DMS153 (cell line): ENCODE measurements around the gene RSRP1.
"Not testable (repeated sequence)": the region's sequence is repeated elsewhere in the genome, so short reads cannot be mapped to it uniquely, and the experiment has no call there.

ENCODE experiments used
- DNase-seq: peaks from one replicate; lab custom pipeline; 2025; lab: John Stamatoyannopoulos, UW

RSRP1 gene

DNA sequence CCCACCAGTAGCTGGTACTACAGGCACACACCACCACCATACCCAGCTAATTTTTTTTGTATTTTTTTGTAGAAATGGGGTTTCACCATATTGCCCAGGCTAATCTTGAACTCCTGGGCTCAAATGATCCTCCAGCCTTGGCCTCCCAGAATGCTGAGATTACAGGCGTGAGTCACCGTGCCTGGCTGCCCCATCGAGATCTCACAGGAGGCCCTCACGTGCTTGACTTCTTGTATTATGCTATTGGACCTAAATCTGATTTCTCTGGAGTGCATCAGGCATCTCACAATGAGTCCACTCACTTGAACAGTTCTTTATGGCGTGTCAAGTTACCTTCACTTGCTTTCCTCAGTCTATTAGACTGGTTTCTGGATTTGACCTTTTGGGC lies 9.3 kb upstream of the RSRP1 start:
- no peak for DNase-seq

GRCh38 chr1:25255706-25256577 lies 8.7 kb upstream of the RSRP1 start:
- no peak for DNase-seq

DNA sequence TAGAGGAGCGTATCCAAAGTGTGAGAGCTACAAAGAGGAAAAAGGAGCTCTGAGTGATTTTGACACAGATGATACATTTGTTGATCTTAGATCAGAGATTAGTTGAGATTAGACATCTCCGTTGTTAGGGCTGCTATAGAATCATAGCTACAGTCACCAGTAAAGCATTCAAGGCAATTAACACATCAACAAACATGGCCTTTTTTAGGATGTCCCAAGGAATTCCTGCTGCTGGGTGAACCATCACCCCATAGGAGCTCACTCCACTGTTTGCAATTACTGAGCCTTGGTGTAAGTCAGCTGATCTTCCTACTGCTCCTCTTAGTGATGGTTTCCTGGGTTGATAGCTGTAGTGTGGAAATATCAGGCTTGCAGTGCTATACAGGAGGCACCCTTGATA lies 6.7 kb upstream of the RSRP1 start:
- DNase-seq = no peak

- no peak for DNase-seq
Observed at GRCh38 chr1:25247829-25248754, 838 bp upstream of the RSRP1 start.

DNA sequence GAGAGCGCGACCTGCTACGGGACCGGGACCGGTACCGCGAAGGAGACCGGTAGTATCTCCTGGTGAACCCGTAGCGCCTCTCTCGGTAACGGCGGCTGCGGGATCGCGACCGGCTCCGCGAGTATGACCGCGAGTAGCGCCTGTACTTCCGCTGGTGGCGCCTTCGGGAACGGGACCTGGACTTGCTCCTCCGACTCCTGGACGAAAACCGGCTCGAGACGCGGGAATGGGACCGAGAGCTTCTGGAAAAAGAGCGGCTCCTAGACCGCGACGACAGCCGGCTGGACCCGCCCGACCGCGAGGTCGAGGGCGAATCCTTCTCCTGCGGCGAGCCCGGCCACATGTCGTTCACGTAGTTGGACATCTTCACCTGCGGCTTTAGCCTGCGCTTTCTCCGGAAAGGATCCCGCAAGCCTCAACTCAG lies 642 bp downstream of the RSRP1 start:
- DNase-seq = no peak

- DNase-seq = no peak
Observed at GRCh38 chr1:25245809-25246599, 1.2 kb downstream of the RSRP1 start.

DNA sequence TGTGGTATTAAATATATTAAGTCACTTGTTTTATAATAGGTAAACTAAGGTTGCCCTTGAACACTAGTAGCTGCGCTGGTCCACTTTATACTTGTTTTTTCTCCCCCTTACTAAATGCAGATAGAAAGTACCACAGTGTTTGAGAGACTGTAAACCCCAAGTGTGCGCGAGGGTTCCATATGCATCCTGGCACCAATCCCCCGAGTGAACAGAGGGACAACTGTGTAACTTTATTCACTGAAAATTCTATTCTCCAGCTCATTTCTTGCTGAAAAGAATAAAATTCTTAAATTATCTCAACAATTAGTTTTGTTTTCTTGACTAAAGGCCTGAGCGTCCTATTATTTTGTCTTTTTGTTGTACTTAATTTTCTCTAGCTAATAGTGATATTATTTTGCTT lies 1.9 kb downstream of the RSRP1 start:
- no peak for DNase-seq

DNA sequence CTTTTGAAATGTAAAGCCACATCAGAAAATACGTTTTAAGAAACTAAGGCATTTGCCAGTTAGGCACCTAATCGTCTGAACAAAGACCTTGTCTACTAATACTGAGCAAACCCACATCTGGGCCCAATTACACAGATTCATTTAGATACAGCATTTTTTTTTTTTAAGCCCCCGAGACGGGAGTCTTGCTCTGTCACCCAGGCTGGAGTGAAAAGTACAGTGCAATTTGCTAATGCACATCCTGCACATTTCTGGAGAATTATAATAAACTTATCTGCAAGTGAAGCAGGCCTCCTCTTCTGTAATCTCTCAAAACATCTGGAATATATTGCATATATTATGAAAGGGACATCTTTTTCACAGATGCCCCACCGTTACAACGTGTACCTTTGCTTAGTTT lies 3.3 kb downstream of the RSRP1 start:
- DNase-seq = no peak

DNA sequence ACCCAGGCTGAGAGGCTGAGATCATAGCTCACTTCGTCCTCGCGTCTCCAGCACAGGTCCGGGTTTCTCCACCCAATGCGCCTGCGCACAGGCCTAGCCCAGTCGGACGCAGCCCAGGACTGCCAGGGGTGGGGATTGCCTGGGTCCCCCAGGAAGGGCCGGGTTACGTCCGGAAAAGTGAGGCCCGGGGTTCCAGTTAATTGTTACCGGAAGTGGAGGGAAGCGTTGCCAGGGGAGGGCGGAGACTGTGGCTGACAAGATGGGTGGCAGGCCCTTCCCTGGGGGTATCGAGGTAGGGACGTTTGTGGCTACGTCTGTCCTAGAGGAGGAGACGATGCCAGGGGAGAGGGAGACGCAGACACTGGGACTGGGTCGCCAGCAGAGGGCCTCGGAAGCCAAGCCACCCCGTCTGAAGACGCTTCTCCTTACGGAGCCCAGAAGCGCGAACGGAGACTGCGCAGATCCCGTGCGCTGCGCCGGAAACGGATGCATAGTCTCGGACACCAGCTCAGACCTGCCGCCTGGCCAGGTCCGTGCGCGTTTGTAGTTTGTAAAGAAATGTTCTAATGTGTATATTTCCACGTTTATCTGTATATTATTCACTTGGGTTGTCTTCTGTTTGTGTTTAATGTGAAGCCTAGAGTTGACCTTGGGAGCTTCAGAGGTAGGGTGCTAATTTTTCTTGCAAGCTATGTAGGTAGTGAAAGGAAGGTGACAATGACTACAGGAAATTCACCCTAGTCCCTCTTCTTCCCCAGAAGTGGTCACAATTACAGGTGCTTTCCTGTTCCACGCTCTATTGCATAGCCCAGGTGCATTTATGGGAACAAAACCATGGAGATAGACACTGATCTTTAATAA lies 7.3 kb downstream of the RSRP1 start:
- DNase-seq = peak; percentile 97

DNA sequence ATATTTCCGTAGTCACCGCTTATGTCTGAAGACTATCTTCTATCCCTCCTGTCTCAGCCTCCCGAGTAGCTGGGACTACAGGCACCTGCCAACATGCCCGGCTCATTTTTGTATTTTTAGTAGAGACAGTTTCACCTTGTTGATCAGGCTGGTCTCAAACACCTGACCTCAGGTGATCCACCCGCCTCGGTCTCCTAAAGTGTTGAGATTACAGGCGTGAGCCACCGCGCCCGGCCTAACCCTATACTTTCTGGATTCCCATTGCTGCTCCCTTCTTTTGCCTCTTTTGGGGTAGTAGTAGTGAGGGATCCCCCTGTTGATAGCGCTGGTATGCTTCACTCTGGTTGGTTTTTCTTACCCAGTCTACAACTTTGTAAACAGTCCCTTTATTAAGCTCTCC lies 9.2 kb downstream of the RSRP1 start:
- DNase-seq = no peak

- DNase-seq = not testable (repeated sequence)
Observed at GRCh38 chr1:25236261-25236660, 11.0 kb downstream of the RSRP1 start.

- not testable (repeated sequence) for DNase-seq
Observed at GRCh38 chr1:25235411-25235810, 11.8 kb downstream of the RSRP1 start.

- peak; percentile 37 for DNase-seq
Observed at GRCh38 chr1:25232866-25233784, 14.1 kb downstream of the RSRP1 start.

DNA sequence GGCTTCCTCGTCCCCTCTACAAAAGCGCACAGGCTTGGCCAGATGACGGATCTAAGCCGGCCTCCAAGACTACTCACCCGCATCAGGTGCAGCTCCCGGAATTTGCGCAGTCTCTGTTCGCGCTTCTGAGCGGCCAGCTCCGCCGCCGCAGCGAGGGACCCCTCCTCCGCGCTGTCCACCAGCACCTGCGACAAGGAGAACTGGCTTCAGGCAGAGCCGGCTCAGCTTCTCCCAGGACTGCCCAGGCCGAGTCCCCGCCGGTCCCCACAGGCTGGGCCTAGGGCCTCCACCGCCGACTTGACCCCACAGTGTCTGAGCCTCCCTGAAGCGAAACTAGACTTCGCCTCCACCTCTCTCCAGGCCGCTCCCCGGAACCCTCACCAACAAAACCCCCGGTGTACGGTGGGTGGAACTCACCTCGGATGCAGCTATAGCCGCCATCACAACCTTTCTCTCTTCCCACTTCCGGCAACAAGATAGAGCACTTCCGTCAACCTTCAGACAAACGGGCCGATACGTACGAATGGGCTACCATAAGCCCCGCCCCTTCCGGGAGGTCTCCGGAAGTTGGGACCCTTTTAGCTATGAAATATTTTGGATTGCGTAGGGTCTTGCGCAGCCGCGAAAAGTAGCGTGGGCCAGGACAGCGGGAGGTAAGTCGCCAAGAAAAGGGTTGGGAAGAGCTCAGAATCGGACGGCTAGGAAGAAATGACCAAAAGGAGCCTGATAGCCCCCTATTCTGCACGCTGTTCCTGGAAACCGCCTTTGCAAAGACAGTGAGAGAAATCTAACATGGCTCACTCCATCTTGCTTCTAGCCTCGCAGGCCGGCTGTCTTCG lies 15.0 kb downstream of the RSRP1 start, which contains the start of gene SYF2:
SYF2 (minus strand) TSS at position 476 of the 839 bp plus-strand sequence; CDS start at position 441, 35 bp downstream.
- peak; percentile 74 for DNase-seq

- DNase-seq = no peak
Observed at GRCh38 chr1:25223471-25223870, 23.8 kb downstream of the RSRP1 start.

DNA sequence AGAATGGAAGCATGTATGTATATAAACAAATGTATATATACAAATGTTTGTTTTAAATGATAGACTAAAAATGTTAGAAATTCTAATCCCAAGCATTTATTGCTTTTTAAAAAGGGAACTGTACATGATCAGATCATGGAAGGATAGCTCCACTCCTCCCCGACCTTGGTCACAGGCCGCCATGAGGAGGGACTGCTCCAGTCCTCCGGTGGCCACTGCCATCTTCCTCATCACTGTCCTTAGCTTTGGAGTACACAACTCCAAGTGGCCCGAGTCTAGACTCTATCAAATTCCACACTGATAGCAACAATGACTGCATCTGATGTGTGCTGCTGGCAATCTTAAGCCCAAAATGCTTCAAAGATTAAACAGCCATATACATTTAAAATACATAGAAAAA lies 24.6 kb downstream of the RSRP1 start:
- no peak for DNase-seq

DNA sequence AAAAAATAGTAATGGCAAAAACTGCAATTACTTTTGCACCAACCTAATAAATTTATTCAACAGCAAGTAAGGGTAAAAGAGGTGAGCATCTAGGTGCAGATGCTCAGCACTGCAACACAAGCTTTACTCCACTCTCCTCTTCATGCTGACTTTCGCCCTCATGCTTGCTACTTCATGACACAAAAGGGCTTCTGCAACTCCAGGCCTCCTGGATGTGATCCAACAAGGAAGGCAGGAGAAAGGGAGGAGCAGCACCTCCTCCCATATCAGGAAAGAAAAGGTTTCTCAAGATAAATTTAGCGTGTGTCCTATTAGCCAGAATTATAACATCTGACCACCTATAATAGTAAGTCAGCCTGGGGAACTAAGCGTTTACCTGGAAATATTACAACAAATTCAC lies 26.6 kb downstream of the RSRP1 start:
- no peak for DNase-seq

GRCh38 chr1:25219661-25220251 lies 27.5 kb downstream of the RSRP1 start:
- DNase-seq = no peak
